IMR-90 (cell line): ENCODE measurements around the gene CDK14. TPM values are rescaled to one million over a fixed set of nuclear protein-coding genes. Genes with fewer than 3 reads are reported as not detected.

Experiments used
- ATAC-seq: fragments of 200-7000 bp; cut with Tn5 transposase; 2 replicates; pipeline ENCODE4 v1.9.1; 2020; ENCODE audit warnings: low read depth, mild to moderate bottlenecking, moderate library complexity
- BruUV-seq: library from RNA; stranded (reverse); fragments of 400-500 nt; replicated peaks from 2 replicates; lab custom pipeline; 2021; lab: Mats Ljungman, UMichigan
- CTCF ChIA-PET: fragments of 300-600 bp; formaldehyde crosslinking; extraction: SDS; loops from one replicate; lab custom pipeline; 2021; ENCODE audit warnings: antibody characterized with exemption; lab: Yijun Ruan, JAX
- POLR2A ChIA-PET: fragments of 300-600 bp; sonication (Branson Sonifier 250); formaldehyde crosslinking; loops from one replicate; lab custom pipeline; 2022; ENCODE audit warnings: antibody characterized with exemption; ENCODE audit not compliant: unreplicated experiment; lab: Charles Lee
- DNase-seq: peaks from one replicate; pipeline ENCODE4 v3.0.0; 2013
- H2AFZ ChIP-seq: replicated peaks from 2 replicates; pipeline ENCODE3; 2013; ENCODE audit warnings: low read length, mild to moderate bottlenecking; ENCODE audit not compliant: poor library complexity
- H2AK5ac ChIP-seq: 2 replicates; pipeline ENCODE4 v1.6.1; 2013; ENCODE audit warnings: low read depth, low read length, inconsistent platforms
- H2AK9ac ChIP-seq: replicated peaks from 2 replicates; pipeline ENCODE3; 2013; ENCODE audit warnings: mild to moderate bottlenecking, low read depth, low read length, moderate library complexity; ENCODE audit not compliant: poor library complexity
- H2BK120ac ChIP-seq: 2 replicates; pipeline ENCODE4 v1.6.1; 2013; ENCODE audit warnings: low read depth, low read length, inconsistent platforms
- H2BK15ac ChIP-seq: 3 replicates; pipeline ENCODE4 v1.6.1; 2013; ENCODE audit warnings: low read depth, low read length, inconsistent platforms
- H2BK20ac ChIP-seq: 2 replicates; pipeline ENCODE4 v1.6.1; 2013; ENCODE audit warnings: low read depth, mild to moderate bottlenecking, inconsistent platforms, low read length, moderate library complexity
- H2BK5ac ChIP-seq: 2 replicates; pipeline ENCODE4 v1.6.1; 2013; ENCODE audit warnings: mild to moderate bottlenecking, low read depth, low read length, inconsistent platforms; ENCODE audit not compliant: poor library complexity, severe bottlenecking
- H3K14ac ChIP-seq: replicated peaks from 2 replicates; pipeline ENCODE4 v1.6.1; 2013; ENCODE audit warnings: low read depth, low read length, inconsistent platforms
- H3K18ac ChIP-seq: 2 replicates; pipeline ENCODE4 v1.6.1; 2013; ENCODE audit warnings: low read depth, low read length, control low read depth
- H3K23ac ChIP-seq: 2 replicates; pipeline ENCODE4 v1.6.1; 2013; ENCODE audit warnings: low read depth, low read length, inconsistent platforms
- H3K27ac ChIP-seq: 2 replicates; pipeline ENCODE4 v1.5.1; 2013; ENCODE audit warnings: mild to moderate bottlenecking, control low read depth, low read length; ENCODE audit not compliant: insufficient read depth
- H3K27me3 ChIP-seq: 2 replicates; pipeline ENCODE4 v1.6.1; 2013; ENCODE audit warnings: low read length; ENCODE audit not compliant: control insufficient read depth, insufficient read depth
- H3K36me3 ChIP-seq: 2 replicates; pipeline ENCODE4 v1.6.1; 2013; ENCODE audit warnings: low read length, mixed read lengths; ENCODE audit not compliant: control insufficient read depth, insufficient read depth
- H3K4ac ChIP-seq: 2 replicates; pipeline ENCODE4 v1.6.1; 2013; ENCODE audit warnings: low read depth, low read length, inconsistent platforms
- H3K4me1 ChIP-seq: 2 replicates; pipeline ENCODE4 v1.6.1; 2013; ENCODE audit warnings: low read length, mixed read lengths; ENCODE audit not compliant: control insufficient read depth, insufficient read depth
- H3K4me2 ChIP-seq: 2 replicates; pipeline ENCODE4 v1.6.1; 2013; ENCODE audit warnings: low read depth, mild to moderate bottlenecking, control low read depth, low read length, moderate library complexity
- H3K4me3 ChIP-seq: 2 replicates; pipeline ENCODE4 v1.5.1; 2013; ENCODE audit warnings: low read depth, mild to moderate bottlenecking, control low read depth, low read length, moderate library complexity; ENCODE audit not compliant: insufficient read depth
- H3K56ac ChIP-seq: 2 replicates; pipeline ENCODE4 v1.6.1; 2013; ENCODE audit warnings: low read length, inconsistent platforms; ENCODE audit not compliant: insufficient read depth; ENCODE audit errors: extremely low read depth
- H3K79me1 ChIP-seq, 2 experiments: 2 replicates each; pipeline ENCODE4 v1.6.1; 2013; ENCODE audit warnings: low read length in 2 of 2, inconsistent platforms in 1 of 2, low read depth in 1 of 2
- H3K9ac ChIP-seq: 2 replicates; pipeline ENCODE4 v1.6.1; 2013; ENCODE audit warnings: low read depth, low read length, control low read depth
- H3K9me1 ChIP-seq: 2 replicates; pipeline ENCODE4 v1.6.1; 2013; ENCODE audit warnings: low read length, inconsistent platforms; ENCODE audit not compliant: insufficient read depth
- H3K9me3 ChIP-seq: 2 replicates; pipeline ENCODE4 v1.6.1; 2013; ENCODE audit warnings: low read length; ENCODE audit not compliant: control insufficient read depth, insufficient read depth
- H4K20me1 ChIP-seq: 2 replicates; pipeline ENCODE4 v1.6.1; 2013; ENCODE audit warnings: low read length, inconsistent platforms; ENCODE audit not compliant: insufficient read depth
- H4K5ac ChIP-seq: 2 replicates; pipeline ENCODE4 v1.6.1; 2013; ENCODE audit warnings: mild to moderate bottlenecking, low read depth, low read length, control low read depth
- H4K8ac ChIP-seq, 2 experiments: 2 replicates each; pipeline ENCODE4 v1.6.1; 2013; ENCODE audit warnings: low read depth in 2 of 2, low read length in 2 of 2, control low read depth in 1 of 2, inconsistent platforms in 1 of 2
- H4K91ac ChIP-seq: 2 replicates; pipeline ENCODE4 v1.6.1; 2013; ENCODE audit warnings: low read depth, low read length, inconsistent platforms; ENCODE audit not compliant: insufficient read depth
- FOS ChIP-seq: fragments of 150-350 bp; IDR thresholded peaks from 2 replicates; pipeline ENCODE4 v1.6.1; 2016; ENCODE audit warnings: low read depth, low read length
- MAFK ChIP-seq: IDR thresholded peaks from 2 replicates; pipeline ENCODE4 v1.6.1; 2012; ENCODE audit warnings: low read depth, low read length, improper control_type of control experiment
- MAZ ChIP-seq: IDR thresholded peaks from 2 replicates; pipeline ENCODE4 v1.6.1; 2012; ENCODE audit warnings: low read depth, mild to moderate bottlenecking, low read length, improper control_type of control experiment, moderate library complexity, borderline replicate concordance
- NFE2L2 ChIP-seq: fragments of 150-350 bp; IDR thresholded peaks from 2 replicates; pipeline ENCODE4 v1.6.1; 2016; ENCODE audit warnings: low read depth, mild to moderate bottlenecking, low read length
- RAD21 ChIP-seq: IDR thresholded peaks from 2 replicates; pipeline ENCODE4 v1.6.1; 2012; ENCODE audit warnings: low read length, improper control_type of control experiment
- WGBS, 2 experiments: methylation state at CpG; one replicate each; pipeline versions ENCODE4 v1.1.5 to v1.1.7; 2013; ENCODE audit warnings: missing lambda C conversion rate in 2 of 2; ENCODE audit not compliant: insufficient read length in 1 of 2; ENCODE audit errors: extremely low coverage in 2 of 2; 5-methylcytosine and 5-hydroxymethylcytosine counted together
- dilution Hi-C: fragments of 300-500 bp; cut with HindIII; formaldehyde crosslinking; loops from one replicate; pipeline ENCODE4 v1.14.3; 2018; ENCODE audit warnings: low sequenced_read_pairs; ENCODE audit not compliant: unreplicated experiment
- in situ Hi-C: fragments of 300-500 bp; cut with MboI; formaldehyde crosslinking; loops from 3 replicates; pipeline ENCODE4 v1.14.3; 2019; ENCODE audit warnings: low sequenced_read_pairs, inconsistent platforms, mixed read lengths
- intact Hi-C: fragments of 100-400 bp; cut with micrococcal nuclease; formaldehyde crosslinking; loops from 2 replicates; pipeline ENCODE4 v1.10.0; 2022
- polyA plus RNA-seq, 3 experiments: library from polyadenylated mRNA; depleted of rRNA; stranded (reverse); fragments of >200 nt; gene quantifications; 2 replicates each; pipeline ENCODE4 v1.2.3, GENCODE V29; 2012; ENCODE audit warnings: low replicate concordance in 1 of 3
- total RNA-seq: library from RNA; depleted of rRNA; stranded (reverse); fragments of >200 nt; gene quantifications from 2 replicates; pipeline ENCODE4 v1.2.3, GENCODE V29; 2012

CDK14 gene
- total and polyA plus RNA-seq, 2 of the 4 experiments (the other 2 are of a cell fraction) = 10.1 to 29.6 TPM

- Histone ChIP-seq H3K4me1 (no peaks in the 10 kb centered on the region), H3K4me3 (no peak overlapping the region), H3K18ac (no peak overlapping the region), H3K27ac (no peak overlapping the region), H3K4ac (no peak overlapping the region), H2BK120ac (no peak overlapping the region), H2AFZ (no peak overlapping the region), H4K20me1 (no peaks in the 10 kb centered on the region), H3K4me2 (no peak overlapping the region), H4K5ac (no peak overlapping the region), H2AK9ac (no peak overlapping the region), H3K9ac (no peak overlapping the region), H3K36me3 (no peaks in the 10 kb centered on the region), H3K9me3 (no peaks in the 10 kb centered on the region), H4K8ac (no peak overlapping the region), H2BK5ac (no peak overlapping the region), H4K91ac (no peak overlapping the region), H3K14ac (no peak overlapping the region), H2AK5ac (no peak overlapping the region), H3K56ac (no peak overlapping the region), H3K23ac (no peak overlapping the region), H3K27me3 (no peaks in the 10 kb centered on the region), H2BK20ac (no peak overlapping the region), H2BK15ac (no peak overlapping the region), H3K9me1 (no peaks in the 10 kb centered on the region), H3K79me1 (peaks cover 0 to 2% of the 10 kb centered on the region in 2 experiments; a peak in 2 of 4 replicates)
- dilution Hi-C loops = no loop called here
- POLR2A ChIA-PET = no interaction called here
- TF ChIP-seq NFE2L2 (no peak), RAD21 (no peak), MAZ (no peak), FOS (no peak), MAFK (no peak)
- in situ Hi-C loops = no loop called here
- CTCF ChIA-PET = interaction anchor here (1.0 kb wide), 1 partner anchor 578 kb away, joined by 3 read pairs; the partner anchor contains the start of gene STEAP2
- no peak for ATAC-seq
- no TSS peak for BruUV-seq
- DNase-seq = no peak
- intact Hi-C loops = no loop called here
- no CpG with 5 or more reads among the region's 1 CpG for WGBS, 2 experiments
Observed at GRCh38 chr7:90789736-90790306, 193.7 kb downstream of the CDK14 start.
